ENCODE results near the gene SLC35E4. TPM values are rescaled to one million over a fixed set of nuclear protein-coding genes. Genes with fewer than 3 reads are reported as not detected.
A peak's percentile ranks its signal among the peaks of the same experiment; 100 is the strongest.

Gene SLC35E4
- total and polyA plus RNA-seq, 9 of the 15 experiments (the other 6 are each of a cell fraction or from before 2014, with no cell fraction given), result 0.06 to 2.3 (median 0.86) TPM; not detected in 1

DNA sequence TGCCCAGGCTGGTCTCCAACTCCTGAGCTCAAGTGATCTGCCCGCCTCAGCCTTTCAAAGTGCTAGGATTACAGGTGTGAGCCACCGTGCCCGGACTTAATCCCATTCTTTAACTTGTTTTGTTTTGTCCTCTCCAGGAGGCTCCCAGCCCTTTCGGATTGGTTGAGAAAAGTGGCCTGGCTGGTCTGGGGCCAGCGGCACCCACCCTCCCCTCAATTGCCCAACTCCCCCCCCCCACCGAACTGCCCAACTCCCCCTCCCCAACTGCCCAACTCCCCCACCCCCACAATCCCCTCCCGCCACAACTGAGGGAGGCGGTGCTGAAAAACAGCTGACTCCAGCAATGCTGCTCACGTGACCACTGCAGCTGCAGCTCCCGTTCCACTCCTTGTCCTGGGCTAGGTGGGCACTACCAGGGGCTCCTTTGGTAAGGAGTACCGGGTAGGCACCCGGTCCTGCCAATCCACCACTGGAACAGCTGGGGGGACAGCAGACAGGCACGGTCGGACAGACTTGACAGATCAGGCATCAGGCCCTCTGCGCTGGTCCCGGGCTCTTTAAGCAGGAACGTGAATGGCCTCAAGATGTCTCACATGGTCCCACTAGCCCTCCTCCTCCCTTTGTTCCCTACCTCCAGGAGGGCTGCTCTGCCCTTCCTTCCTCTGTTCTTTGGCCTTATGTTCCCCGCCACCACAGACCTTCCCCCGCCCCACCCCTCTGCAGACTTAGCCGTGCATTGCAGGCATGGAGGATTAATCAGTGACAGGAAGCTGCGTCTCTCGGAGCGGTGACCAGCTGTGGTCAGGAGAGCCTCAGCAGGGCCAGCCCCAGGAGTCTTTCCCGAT, 28.9 kb upstream of the SLC35E4 start, which contains the start of gene TCN2 (continued):
- TF ChIP-seq JUNB (CRISPR knock-in tag; conservative IDR thresholded peaks at IDR 0.05) (no peak), ZNF444 (CRISPR knock-in tag; IDR thresholded peaks at IDR 0.05) (no peak), RFX7 (CRISPR knock-in tag; IDR thresholded peaks at IDR 0.05) (no peak), HNRNPH1 (optimal IDR thresholded peaks at IDR 0.05; ENCODE audit: low read depth, low read length) (no peak), RBFOX2 (IDR thresholded peaks at IDR 0.05; ENCODE audit: low read depth, low read length) (0 out of 2 replicates have a peak, but pooled peaks have one; percentile 34), RBM34 (IDR thresholded peaks at IDR 0.05; ENCODE audit: borderline replicate concordance, insufficient read depth, low read length) (no peak), TAL1 (IDR thresholded peaks at IDR 0.05) (no peak), ZNF212 (CRISPR knock-in tag; IDR thresholded peaks at IDR 0.05) (no peak), ZNF584 (CRISPR knock-in tag; IDR thresholded peaks at IDR 0.05; ENCODE audit: low read depth) (no peak), KDM2B (CRISPR knock-in tag; IDR thresholded peaks at IDR 0.05) (no peak), ZNF408 (CRISPR knock-in tag; IDR thresholded peaks at IDR 0.05; ENCODE audit: low read depth) (no peak), FOXK2 (conservative IDR thresholded peaks at IDR 0.05 in 1 of 2, IDR thresholded peaks at IDR 0.05 in 1 of 2; ENCODE audit: low read depth in 2 of 2) (0 out of 4 replicates have a peak, but pooled peaks of 1 of the 2 experiments have one; percentile 15), ILF3 (IDR thresholded peaks at IDR 0.05; ENCODE audit: borderline replicate concordance) (no peak), JUND (IDR thresholded peaks at IDR 0.05; ENCODE audit: borderline replicate concordance, low read depth, low read length) (no peak), JUND (tag; IDR thresholded peaks at IDR 0.05; ENCODE audit: borderline replicate concordance, low read depth, low read length) (no peak), ZNF699 (CRISPR knock-in tag; IDR thresholded peaks at IDR 0.05; ENCODE audit: insufficient replicate concordance) (no peak), NEUROD1 (IDR thresholded peaks at IDR 0.05; ENCODE audit: borderline replicate concordance, low read depth, low read length, partially characterized antibody) (no peak), IFI16 (CRISPR knock-in tag; IDR thresholded peaks at IDR 0.05) (no peak), CHD2 (IDR thresholded peaks at IDR 0.05; ENCODE audit: low read depth, low read length) (no peak), ZNF316 (IDR thresholded peaks at IDR 0.05) (peak; percentile 69)
- TF ChIP-seq, protein P1, sequence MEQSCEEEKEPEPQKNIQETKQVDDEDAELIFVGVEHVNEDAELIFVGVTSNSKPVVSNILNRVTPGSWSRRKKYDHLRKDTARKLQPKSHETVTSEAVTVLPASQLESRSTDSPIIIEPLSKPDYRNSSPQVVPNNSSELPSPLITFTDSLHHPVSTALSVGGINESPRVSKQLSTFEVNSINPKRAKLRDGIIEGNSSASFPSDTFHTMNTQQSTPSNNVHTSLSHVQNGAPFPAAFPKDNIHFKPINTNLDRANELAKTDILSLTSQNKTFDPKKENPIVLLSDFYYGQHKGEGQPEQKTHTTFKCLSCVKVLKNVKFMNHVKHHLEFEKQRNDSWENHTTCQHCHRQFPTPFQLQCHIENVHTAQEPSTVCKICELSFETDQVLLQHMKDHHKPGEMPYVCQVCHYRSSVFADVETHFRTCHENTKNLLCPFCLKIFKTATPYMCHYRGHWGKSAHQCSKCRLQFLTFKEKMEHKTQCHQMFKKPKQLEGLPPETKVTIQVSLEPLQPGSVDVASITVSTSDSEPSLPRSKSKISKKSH (CRISPR knock-in tag; IDR thresholded peaks at IDR 0.05), result no peak
- TF ChIP-seq, protein P2, sequence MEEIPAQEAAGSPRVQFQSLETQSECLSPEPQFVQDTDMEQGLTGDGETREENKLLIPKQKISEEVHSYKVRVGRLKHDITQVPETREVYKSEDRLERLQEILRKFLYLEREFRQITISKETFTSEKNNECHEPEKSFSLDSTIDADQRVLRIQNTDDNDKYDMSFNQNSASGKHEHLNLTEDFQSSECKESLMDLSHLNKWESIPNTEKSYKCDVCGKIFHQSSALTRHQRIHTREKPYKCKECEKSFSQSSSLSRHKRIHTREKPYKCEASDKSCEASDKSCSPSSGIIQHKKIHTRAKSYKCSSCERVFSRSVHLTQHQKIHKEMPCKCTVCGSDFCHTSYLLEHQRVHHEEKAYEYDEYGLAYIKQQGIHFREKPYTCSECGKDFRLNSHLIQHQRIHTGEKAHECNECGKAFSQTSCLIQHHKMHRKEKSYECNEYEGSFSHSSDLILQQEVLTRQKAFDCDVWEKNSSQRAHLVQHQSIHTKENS (CRISPR knock-in tag; IDR thresholded peaks at IDR 0.05), result no peak
- TF ChIP-seq, protein P3, sequence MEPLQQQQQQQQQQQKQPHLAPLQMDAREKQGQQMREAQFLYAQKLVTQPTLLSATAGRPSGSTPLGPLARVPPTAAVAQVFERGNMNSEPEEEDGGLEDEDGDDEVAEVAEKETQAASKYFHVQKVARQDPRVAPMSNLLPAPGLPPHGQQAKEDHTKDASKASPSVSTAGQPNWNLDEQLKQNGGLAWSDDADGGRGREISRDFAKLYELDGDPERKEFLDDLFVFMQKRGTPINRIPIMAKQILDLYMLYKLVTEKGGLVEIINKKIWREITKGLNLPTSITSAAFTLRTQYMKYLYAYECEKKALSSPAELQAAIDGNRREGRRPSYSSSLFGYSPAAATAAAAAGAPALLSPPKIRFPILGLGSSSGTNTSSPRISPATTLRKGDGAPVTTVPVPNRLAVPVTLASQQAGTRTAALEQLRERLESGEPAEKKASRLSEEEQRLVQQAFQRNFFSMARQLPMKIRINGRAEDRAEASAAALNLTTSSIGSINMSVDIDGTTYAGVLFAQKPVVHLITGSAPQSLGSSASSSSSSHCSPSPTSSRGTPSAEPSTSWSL (CRISPR knock-in tag; IDR thresholded peaks at IDR 0.05; ENCODE audit: borderline replicate concordance), result no peak
- TF ChIP-seq, protein P4, sequence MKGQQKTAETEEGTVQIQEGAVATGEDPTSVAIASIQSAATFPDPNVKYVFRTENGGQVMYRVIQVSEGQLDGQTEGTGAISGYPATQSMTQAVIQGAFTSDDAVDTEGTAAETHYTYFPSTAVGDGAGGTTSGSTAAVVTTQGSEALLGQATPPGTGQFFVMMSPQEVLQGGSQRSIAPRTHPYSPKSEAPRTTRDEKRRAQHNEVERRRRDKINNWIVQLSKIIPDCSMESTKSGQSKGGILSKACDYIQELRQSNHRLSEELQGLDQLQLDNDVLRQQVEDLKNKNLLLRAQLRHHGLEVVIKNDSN (CRISPR knock-in tag; IDR thresholded peaks at IDR 0.05), result peak; percentile 91
